GM18951 (cell line): Measurements from ENCODE around the gene PAOX.

Experiments
- POLR2A ChIP-seq: IDR thresholded peaks from 4 replicates; pipeline ENCODE4 v1.6.1; 2011; ENCODE audit warnings: mild to moderate bottlenecking; ENCODE audit not compliant: insufficient read length, insufficient read depth; ENCODE audit errors: extremely low read depth
- in situ Hi-C: fragments of 300-500 bp; cut with MboI; formaldehyde crosslinking; loops from one replicate; pipeline ENCODE4 v1.12.0; 2022; ENCODE audit warnings: low sequenced_read_pairs, mixed read lengths, inconsistent platforms; ENCODE audit not compliant: unreplicated experiment

Gene PAOX

DNA sequence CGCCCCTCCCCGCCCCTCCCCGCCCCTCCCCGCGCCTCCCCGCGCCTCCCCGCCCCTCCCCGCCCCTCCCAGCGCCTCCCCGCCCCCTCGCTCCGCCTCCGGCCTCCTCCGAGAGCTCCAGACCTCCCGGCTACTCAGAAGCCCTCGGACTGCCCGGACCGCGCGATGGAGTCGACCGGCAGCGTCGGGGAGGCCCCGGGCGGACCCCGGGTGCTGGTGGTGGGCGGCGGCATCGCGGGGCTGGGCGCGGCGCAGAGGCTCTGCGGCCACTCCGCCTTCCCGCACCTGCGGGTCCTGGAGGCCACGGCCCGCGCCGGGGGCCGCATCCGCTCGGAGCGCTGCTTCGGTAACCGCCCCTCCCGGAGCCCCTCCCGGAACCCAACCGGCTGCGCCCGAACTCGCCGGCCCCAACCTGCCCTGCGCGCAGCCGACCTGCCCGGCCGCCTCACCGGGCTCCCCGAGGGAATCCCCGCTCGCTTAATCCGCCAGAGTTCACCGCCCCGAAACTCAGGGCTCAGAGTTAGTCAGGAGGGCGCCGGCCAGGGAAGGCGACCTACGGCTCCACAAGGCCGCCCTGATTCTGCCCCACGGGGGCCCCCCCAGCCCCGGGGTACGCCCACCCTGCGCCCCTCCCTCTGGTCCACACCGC lies at the start of gene PAOX:
TSS of gene PAOX (plus strand) at position 111 of the 649 bp plus-strand sequence. CDS start at position 166, 55 bp downstream.
- in situ Hi-C loops: no loop called here
- TF ChIP-seq POLR2A: peak; percentile 74

DNA sequence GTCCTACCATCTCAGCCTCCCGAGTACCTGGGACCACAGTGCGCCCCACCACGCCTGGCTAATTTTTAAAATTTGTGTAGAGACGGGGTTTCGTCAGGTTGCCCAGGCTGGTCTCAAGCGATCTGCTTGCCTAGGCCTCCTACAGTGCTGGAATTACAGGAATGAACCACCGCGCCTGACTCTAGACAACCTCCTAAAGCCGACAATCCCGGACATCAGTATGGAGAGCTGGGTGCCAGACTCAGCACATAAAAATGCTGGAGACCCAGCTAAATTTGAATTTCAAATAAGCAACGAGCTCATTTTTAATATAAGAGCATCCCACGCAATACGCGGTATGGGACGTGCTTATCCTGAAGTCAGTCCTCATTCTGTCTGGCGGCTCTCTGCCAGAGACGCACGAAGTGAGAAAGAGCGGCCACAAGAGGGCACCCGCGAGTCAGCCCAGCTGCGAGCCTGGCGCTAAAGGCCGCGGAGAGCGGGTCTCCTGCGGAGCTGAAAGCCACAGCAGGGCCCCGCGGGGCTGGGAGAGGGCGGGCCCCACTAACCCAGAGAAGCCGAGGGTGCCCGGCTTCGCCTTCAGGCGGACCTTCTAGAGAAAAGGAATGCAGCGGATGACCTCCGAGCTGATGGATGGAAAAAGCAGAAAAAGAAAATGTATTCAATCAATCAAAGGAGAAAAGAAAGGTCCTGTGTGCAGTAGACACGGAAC lies 49.4 kb upstream of the PAOX start:
- in situ Hi-C loops: no loop called here
- TF ChIP-seq POLR2A: no peak

DNA sequence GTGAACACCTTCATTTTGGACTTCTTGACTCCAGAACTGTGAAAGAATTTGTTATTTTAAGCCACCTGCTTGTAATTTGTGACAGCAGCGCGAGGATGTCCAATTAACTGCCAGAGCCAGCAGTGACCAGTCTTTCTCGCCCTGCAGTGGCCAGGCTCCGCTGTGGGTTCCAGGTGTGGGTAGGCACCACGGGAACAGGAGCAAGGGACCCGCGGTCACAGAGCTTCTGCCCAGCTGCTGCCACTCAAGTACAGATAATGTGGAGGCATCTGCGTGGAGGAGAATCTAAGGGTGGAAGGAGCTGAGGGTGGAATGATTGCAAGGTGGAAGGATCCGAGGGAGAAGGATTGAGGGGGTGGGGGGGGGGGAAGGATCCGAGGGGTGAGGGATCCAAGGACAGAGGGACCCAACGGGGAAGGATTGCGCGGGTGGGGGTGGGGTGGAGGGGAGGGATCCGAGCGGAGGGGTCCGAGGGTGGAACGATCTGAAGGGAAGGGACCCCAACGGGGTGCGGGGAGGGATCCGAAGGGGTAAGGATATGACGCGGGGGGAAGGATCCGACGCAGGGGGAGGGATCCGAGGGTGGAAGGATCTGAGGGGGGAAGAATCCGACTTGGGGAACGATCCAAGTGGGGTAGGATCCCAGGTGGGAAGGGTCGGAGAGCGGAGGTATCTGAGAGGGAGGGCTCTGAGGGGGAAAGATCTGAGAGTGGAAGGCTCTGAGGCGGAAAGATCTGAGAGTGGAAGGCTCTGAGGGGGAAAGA lies 45.9 kb upstream of the PAOX start:
- in situ Hi-C loops: no loop called here
- TF ChIP-seq POLR2A: no peak

DNA sequence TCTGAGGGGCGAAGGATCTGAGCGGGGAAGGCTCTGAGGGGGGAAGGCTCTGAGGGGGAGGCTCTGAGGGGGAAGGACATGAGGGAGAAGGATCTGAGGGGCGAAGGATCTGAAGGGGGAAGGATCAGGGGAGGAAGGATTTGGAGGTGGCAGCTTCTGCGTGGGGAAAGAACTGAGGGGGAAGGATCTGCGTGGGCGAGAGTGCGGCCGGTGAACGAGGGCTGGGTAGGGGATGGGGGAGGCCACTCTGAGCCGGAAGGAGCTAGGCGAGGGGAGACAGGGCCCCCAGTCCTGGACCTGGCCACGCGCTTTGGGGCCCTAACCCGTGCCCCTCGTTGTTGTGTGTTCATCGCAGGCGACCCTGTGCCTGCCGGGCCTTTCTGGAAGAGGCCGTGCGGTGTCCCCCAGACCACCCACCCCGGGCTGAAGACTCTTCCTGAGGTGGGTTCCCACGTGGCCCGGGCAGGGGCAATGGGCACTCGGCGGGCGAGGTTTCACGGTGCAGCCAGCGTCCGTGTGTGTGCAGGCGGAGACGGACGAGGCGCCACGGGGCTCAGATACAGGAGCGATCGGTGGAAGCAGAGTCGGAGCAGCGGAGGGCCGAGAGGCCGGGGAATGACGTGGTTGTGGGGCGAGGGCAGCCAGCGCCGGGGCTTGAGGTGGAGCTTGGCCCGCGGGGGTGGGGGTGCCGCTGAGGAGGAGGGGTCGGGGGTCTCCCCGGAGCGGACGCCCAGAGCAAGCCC lies 44.4 kb upstream of the PAOX start:
- in situ Hi-C loops: no loop called here
- TF ChIP-seq POLR2A: no peak

DNA sequence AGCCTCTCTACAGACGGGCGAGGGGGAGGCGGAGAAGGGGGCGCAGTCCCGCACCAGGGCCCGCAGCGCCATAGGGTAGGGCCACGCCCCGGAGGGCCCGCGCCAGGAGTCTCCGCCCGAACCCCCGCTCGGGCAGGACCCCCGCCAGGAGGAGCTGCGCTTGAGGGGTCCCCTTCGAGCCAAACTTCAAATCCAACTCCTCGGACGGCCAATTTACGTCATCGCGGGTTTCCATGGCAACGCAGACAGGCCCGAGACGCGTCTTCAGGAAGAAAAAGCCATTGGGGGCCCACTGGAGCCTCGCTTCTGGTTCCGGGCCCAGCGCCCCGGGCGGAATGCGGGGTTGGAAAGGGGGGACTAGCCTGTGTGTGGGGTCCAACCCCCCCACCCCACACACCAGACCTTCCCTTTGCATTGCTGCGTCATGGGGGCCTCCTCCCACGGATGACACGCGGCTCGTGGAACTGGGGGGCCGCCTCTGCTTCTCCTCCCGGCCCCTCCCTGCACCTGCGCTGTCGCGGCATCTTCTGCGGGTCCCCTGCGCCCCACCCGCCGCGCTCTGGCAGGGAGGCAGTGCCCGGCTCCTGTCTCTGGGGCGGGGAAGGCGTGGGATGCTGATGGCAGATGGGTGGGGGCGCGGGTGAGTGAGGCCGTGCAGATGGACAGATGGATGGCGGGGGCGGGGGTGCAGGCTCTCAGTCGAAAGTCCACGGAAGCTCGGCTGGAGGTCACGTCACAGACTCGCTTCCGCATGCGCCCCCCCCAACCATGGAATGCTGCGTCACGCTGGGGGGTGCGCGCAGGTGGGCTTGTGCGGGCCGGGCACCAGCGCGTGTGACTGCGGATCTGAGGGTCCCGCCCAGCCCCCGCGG lies 43.6 kb upstream of the PAOX start:
- no peak for TF ChIP-seq POLR2A
- in situ Hi-C loops: no loop called here

DNA sequence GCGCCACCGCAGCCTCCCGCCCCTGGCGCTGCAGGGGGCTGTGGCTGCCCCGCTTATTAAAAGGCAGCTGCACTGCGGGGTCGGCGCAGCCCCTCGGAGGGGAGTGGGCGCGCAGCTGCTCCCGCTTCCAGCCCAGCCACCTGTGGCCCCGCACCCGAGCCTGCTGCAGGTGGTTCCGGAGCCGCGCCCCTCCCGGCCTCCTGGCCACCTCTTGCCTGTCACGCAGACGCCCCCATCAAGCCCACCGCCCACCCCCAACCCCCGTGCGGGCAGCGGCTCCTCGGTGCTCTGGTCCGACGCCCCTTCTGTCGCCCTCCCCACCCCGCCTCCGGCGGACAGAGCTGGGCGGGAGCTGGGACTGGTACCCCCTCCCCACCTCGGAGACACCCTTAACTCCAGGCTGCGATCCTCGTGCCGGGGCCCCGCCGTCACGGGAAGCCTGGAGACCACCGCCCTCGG lies 42.9 kb upstream of the PAOX start:
- TF ChIP-seq POLR2A: no peak
- in situ Hi-C loops: no loop called here

DNA sequence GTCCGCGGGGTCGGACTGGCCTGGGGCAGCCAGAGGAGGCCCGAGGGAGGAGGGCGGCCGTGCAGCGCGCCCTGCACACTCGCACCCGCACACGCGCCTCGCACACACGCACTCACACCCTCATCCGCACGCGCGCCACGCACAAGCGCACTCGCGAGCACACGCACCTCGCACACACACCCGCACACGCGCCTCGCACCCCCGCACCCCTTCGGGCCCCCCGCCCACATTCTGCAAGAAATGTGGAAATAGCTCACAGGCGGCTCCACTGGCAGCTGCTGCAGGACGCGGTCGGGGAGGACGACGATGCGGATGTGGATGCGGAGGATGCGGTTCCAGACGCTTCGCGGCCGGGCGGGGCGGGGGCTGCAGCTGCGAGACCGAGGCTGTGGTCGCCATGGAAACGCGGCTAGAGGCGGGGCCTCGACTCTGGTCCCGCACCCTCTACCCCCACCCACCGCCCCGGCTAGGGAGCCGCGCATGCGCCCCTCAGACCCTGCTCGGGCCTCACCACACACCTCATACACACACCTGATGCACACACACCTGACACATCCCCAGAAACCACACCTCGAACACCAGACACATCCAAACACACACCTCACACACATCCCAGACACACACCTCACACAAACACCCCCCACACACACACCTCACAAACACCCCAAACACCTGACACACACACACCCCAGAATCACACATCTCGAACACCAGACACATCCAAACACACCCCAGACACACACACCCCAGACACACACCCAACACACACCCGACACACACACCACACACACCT lies 42.3 kb upstream of the PAOX start, which contains the start of gene CALY:
TSS of gene CALY (minus strand) at position 320 of the 793 bp plus-strand sequence. CDS start 7,907 bp downstream, outside the sequence.
- in situ Hi-C loops: no loop called here
- TF ChIP-seq POLR2A: no peak

DNA sequence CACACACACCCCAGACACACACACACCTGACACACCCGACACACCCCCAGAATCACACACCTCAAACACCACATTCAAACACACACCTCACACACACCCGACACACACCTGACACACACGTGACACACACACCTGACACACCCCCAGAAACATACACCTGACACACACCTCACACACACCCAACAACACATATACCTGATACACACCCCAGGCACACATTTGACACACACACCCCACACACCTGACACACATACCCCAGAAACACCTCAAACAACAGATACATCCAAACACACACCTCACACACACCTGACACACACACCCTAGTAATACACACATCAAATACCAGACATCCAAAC lies 41.7 kb upstream of the PAOX start:
- no peak for TF ChIP-seq POLR2A
- in situ Hi-C loops: no loop called here

DNA sequence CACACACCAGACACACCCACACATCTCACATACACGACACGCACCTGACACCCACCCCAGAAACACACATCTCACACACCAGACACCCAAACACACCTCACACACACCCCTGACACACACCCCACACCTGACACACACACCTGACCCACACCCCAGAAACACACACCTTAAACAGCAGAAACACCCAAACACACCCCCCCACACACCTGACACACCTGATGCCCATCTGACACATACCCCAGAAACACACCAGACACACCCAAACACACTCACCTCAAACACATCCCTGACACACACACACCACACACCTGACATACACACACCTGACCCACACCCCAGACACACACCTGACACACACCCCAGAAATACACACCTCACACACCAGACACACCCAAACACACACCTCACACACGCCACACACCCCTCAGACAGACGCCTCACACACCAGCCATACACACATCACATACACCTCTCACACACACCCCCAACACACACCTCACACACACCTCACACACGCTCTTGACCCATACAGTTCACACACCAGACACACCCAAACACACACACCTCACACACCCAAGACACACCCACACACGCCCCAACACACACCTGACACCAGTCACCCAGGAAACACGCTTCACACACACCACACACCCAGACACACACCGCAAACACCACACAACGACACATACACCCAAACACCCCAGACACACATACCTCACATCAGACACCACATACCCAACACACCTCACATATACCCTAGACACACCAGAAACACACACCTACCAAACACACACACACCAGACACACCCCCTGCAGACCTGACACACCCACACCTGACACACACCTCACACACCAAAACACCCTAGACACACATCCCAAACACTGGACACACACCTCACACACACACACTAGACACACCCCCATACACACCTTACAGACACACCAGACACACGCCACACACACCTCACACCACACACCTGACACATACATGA lies 40.7 kb upstream of the PAOX start:
- TF ChIP-seq POLR2A: no peak

DNA sequence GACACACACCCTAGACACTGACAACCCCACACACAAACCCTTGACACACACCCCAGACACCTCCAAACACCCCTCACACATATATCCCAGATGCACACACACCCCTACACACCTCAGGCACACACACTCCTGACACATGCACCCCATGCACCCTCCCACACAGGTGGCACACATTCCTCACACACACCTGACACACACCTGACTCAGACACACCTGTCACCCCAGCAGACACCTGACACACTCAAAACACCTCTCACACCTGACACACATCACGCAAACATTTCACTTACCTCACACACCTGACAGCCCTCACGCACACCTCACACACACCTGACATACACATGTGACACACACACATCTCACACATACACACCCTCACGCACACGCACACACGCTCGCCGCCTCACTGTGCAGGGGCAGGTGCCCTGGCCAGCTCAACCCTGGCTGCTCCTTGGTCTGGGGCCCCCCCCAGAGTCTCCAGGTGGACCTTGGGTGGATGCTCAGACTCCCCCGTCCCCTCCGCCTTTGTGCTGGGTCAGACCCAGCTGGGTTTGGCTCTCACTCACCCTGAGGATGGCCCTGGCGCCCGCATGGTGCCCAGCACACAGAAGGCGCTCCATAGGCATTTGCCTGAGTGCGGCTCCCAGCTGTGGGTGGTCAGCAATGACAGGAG lies 39.2 kb upstream of the PAOX start:
- in situ Hi-C loops: no loop called here
- TF ChIP-seq POLR2A: no peak

More for the DNA sequence above, 40.7 kb upstream of the PAOX start:
- in situ Hi-C loops: no loop called here

DNA sequence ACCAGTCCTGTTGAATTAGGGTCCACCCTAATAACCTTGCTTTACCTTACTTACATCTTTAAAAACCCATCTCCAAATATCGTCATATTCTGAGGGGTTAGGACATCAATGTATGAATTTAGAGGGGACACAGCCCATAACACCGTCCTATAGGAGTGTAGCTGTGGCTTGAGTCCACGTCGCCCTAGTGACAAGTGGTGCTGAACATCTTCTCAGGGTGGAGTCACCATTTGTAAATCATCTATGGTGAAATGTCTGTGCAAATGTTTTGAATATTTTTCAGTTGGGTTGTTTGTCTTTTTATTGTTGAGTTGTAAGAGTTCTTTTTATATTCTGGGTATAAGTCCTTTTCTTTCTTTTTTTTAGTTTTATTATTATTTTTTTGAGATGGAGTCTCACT lies 37.1 kb upstream of the PAOX start:
- in situ Hi-C loops: no loop called here
- no peak for TF ChIP-seq POLR2A
